Activated CD4-positive, alpha-beta memory T cell treated with anti-CD3 and anti-CD28 coated beads, Interleukin-2, amount 10 ng/mL, durations not matched to agents 7 days and 5 days (primary cell): Measurements from ENCODE around the gene CFAP46. TPM values are rescaled to one million over a fixed set of nuclear protein-coding genes. Genes with fewer than 3 reads are reported as not detected.

ENCODE experiments used
- CTCF ChIA-PET: fragments of 350-600 bp; sonication (Branson Sonifier 250); formaldehyde crosslinking; loops from one replicate; lab custom pipeline; 2021; ENCODE audit warnings: antibody characterized with exemption, inconsistent platforms; lab: Charles Lee
- POLR2A ChIA-PET: fragments of 350-600 bp; sonication (Branson Sonifier 250); formaldehyde crosslinking; loops from one replicate; lab custom pipeline; 2021; ENCODE audit warnings: antibody characterized with exemption; lab: Charles Lee
- DNase-seq: peaks from one replicate; pipeline ENCODE4 v3.0.0-alpha.2; 2020
- H3K27ac Mint-ChIP-seq: one replicate; pipeline ENCODE4 v1.8.0; 2021; ENCODE audit warnings: mild to moderate bottlenecking, mixed read lengths
- H3K27me3 Mint-ChIP-seq: one replicate; pipeline ENCODE4 v1.8.0; 2021; ENCODE audit warnings: mixed read lengths
- H3K36me3 Mint-ChIP-seq: one replicate; pipeline ENCODE4 v1.8.0; 2021; ENCODE audit warnings: low read depth, mixed read lengths
- H3K4me1 Mint-ChIP-seq: one replicate; pipeline ENCODE4 v1.8.0; 2021; ENCODE audit warnings: mixed read lengths
- H3K4me3 Mint-ChIP-seq: one replicate; pipeline ENCODE4 v1.8.0; 2021; ENCODE audit warnings: mild to moderate bottlenecking, mixed read lengths
- H3K9me3 Mint-ChIP-seq: one replicate; pipeline ENCODE4 v1.8.0; 2021; ENCODE audit warnings: mixed read lengths
- total RNA-seq, 2 experiments: library from RNA; stranded (reverse); gene quantifications; one replicate each; pipeline ENCODE4 v1.2.3, GENCODE V29; 2021

The CFAP46 gene
- total RNA-seq, 2 experiments from 2014 or later, result not detected

DNA sequence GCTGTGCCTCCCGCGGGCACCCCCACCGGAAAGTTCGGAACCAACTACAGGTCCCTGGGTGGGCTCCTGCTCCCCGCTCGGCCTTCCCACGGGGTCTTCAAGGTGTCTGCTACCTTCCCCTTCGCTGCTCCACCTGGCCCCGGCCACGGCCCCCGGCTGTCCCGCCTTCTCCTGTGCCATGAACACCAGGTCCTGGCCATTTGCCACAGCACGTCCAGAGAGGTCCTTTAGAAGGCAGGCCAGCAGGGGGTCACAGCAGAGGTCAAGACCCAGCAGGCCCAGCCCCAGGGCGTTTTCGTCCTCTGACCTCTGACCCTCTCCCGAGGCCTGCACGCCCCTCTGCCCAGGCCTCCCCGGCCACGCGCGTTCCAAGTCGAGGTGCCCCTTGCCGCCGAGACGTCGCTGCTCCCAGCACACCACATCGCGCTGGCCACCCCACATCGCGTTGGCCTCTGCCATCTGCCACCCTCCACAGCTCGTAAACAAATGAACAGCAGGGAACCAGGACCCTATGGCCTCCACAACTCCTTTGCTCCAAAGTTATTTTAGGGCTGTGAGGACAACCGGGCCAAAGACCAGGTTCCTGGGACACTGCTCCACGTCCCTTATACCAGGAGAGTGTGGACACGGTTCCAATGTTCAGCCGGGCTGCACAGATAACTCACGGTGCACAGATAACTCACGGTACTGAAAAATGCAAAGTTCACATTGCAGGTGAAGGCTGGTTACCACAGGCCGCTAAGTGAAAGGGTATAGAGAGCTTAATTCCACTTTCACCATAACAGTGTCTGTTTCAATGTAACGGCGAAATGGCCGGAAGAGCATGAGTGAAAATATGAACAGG lies 74.3 kb downstream of the CFAP46 start:
- H3K4me1 Mint-ChIP-seq, result no peaks in the 10 kb centered on the region
- peaks cover 2% of the 10 kb centered on the region for H3K27me3 Mint-ChIP-seq
- no peak overlapping the region for H3K4me3 Mint-ChIP-seq
- H3K9me3 Mint-ChIP-seq, result no peaks in the 10 kb centered on the region
- no peak overlapping the region for H3K27ac Mint-ChIP-seq
- CTCF ChIA-PET, result no interaction called here
- H3K36me3 Mint-ChIP-seq, result no peaks in the 10 kb centered on the region
- POLR2A ChIA-PET, result no interaction called here
- DNase-seq, result no peak

DNA sequence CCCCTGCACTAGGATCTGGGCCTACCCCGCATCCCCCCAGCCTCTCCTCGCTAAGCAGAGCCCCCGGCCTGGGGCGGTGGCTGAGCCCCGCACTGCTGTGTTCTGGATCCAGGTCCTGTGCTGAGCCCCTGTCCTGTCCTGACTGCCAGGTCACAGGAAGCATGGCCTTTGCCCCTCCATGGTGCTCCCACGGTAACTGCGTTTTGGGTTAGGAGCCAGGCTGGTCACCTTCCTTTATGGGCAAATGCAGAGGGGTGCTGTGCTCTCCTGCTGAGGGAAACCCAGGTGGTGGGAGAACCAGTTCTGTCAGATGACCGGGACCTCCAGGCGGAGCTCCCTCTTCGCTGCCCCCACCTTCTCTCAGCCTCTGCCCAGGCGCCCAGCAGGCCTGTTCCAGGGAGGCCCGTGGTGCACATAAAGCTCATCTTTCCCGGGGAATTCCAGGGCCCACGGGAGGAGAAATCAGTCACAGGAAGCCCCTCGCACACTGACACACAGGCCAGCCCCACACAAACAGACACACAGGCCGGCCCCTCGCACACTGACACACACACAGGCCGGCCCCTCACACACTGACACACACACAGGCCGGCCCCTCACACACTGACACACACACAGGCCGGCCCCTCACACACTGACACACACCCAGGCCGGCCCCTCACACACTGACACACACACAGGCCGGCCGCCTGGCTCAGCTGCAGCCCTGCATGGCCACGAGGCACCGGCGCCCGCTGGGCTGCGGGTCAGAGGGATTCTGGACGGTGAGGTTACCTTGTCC lies 75.6 kb downstream of the CFAP46 start:
- ChIA-PET CTCF (no interaction called here), POLR2A (no interaction called here)
- H3K4me3 Mint-ChIP-seq, result no peak overlapping the region
- no peak overlapping the region for H3K27ac Mint-ChIP-seq
- H3K27me3 Mint-ChIP-seq, result no peaks in the 10 kb centered on the region
- no peaks in the 10 kb centered on the region for H3K4me1 Mint-ChIP-seq
- no peak for DNase-seq
- no peaks in the 10 kb centered on the region for H3K36me3 Mint-ChIP-seq
- H3K9me3 Mint-ChIP-seq, result no peaks in the 10 kb centered on the region

DNA sequence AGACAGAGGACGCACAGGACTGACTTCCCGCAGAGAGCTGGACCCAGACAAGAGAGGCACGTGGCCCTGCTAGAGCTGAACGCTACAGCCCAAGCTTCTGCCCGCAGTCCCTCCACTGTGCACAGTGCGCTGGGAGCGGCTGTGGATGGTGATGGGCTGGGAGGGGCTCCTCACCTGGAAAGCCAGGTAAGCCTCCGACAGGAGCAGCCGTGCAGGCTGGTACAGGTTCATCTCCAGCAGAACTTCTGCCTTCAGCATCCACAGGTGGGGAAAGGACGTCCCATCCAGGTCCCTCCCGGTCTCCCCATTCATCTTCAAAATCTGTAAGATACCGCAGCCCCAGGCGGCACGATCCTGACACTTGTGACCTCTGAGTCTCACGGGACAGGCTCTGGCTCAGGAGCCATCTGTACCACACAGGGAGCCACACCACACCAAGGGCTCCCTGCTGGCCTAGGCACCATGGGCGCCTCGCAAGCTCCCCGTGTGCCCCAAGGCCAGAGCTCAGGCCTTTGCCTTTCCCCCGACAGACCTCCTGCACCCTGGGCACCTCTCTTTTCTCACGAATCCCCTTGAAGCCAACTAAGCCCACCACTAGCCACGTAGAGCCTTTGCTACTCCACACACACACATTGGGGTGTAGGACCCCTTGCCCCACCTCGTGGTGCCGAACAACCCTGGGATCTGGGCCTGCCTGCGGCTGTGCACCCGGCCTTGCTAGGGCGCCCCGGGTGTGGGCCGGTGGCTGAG lies 76.3 kb downstream of the CFAP46 start:
- Mint-ChIP-seq H3K36me3 (no peaks in the 10 kb centered on the region), H3K4me1 (no peaks in the 10 kb centered on the region), H3K4me3 (no peak overlapping the region), H3K27me3 (no peaks in the 10 kb centered on the region), H3K27ac (no peak overlapping the region), H3K9me3 (no peaks in the 10 kb centered on the region)
- no peak for DNase-seq
- ChIA-PET POLR2A (no interaction called here), CTCF (no interaction called here)

DNA sequence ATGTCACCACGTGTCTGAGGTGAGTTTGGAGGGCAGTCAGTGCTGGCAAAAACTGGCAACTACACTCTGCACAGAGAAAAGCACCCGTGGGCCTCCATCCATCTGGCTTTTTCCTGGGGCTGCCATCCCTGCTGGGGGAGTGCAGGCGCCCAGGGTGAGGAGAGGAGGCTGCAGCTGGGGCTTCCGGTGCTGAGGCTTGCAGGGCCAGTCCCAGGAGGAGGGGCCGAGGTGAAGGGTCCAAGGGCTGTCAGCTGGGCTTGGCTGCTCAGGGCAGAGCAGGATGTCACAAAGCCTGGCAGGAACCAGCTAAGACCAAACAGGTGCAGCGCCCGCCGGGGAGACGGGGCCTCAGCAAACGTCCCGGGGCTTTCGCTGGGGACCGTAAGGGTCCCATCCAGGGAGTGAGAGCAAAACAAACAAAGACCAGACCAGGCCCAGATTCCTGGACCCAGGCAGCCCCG lies 77.2 kb downstream of the CFAP46 start:
- Mint-ChIP-seq H3K27me3 (no peaks in the 10 kb centered on the region), H3K9me3 (no peaks in the 10 kb centered on the region), H3K4me3 (no peak overlapping the region), H3K27ac (no peak overlapping the region), H3K4me1 (no peaks in the 10 kb centered on the region), H3K36me3 (no peaks in the 10 kb centered on the region)
- ChIA-PET CTCF (no interaction called here), POLR2A (no interaction called here)
- no peak for DNase-seq

DNA sequence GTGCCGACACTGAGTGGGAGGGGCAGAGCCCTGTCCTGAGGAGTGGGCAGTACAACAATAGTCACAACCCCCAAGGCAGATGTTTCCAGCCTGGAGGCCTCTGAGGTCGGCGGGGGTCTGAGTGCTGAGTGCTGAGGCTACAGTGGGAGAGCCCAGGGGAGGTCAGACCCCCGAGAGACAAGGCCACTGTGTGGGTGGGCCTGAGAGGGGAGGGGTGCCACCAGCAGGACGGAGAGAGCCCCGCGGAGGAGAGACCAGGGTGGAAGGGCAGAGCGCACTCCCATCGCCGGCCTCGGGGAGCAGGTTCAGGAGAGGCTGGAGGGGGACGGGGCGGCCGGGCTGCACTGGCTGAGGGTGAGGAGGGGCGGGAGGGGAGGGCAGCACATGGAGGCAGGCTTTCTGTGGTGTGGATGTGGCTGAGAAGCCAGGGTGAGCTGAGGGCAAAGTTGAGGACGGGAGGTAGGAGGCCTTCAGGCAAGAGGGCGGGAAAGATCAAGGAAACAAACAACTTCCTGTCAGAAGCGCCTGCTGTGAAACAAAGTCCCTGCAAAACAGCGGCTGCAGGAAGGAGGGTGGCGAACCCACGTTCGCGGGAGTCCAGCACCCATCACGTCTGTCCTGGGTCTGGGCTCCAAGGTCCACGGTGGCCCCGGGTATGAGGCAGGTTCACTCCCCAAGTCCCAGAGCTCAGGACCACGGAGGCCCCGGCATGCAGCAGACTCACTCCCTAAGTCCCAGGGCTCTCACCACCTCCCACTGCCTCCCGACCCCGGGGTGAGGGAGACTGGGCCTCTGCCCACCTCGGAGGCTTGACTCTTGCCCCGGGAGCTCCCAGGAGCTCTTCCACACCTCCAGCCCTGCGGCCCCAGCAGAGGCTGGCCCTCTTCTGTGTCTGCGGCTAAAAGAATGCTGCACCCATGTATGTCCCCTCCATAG lies 79.6 kb downstream of the CFAP46 start:
- no peak for DNase-seq
- Mint-ChIP-seq H3K27ac (no peak overlapping the region), H3K27me3 (no peaks in the 10 kb centered on the region), H3K36me3 (no peaks in the 10 kb centered on the region), H3K4me1 (no peaks in the 10 kb centered on the region), H3K4me3 (no peak overlapping the region), H3K9me3 (no peaks in the 10 kb centered on the region)
- ChIA-PET CTCF (no interaction called here), POLR2A (no interaction called here)

DNA sequence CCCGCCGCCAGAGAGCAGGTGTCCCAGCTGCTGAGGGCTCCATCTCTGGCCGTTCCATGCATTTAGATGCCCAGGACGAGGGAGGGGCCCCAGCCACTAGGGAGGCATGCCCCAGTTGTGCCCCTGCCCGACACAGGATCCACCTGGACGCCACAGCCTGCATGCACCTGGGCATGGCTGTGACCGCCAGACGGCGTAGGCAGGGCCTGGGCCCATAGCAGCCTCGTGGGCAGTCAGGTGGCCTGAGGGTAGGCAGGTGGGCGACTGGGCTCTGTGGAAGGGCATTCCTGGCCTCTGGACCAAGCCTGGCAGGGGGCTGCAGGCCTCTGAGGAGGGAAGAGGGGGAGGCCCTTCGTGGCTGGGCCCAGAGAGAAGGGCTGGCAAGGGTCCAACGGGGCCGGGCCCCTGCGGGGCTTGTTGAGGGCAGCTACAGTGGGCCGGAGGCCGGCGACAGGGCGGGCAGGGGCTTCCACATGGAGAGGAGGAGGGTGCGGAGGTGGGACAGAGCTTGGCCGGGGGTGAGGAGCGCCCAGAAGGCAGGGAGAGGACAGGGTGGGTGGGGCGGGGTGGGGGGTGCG lies 80.4 kb downstream of the CFAP46 start:
- POLR2A ChIA-PET, result no interaction called here
- H3K27ac Mint-ChIP-seq, result no peak overlapping the region
- no peak overlapping the region for H3K4me3 Mint-ChIP-seq
- DNase-seq, result no peak
- no peaks in the 10 kb centered on the region for H3K4me1 Mint-ChIP-seq
- H3K36me3 Mint-ChIP-seq, result no peaks in the 10 kb centered on the region
- no peaks in the 10 kb centered on the region for H3K9me3 Mint-ChIP-seq
- CTCF ChIA-PET, result no interaction called here
- H3K27me3 Mint-ChIP-seq, result no peaks in the 10 kb centered on the region

DNA sequence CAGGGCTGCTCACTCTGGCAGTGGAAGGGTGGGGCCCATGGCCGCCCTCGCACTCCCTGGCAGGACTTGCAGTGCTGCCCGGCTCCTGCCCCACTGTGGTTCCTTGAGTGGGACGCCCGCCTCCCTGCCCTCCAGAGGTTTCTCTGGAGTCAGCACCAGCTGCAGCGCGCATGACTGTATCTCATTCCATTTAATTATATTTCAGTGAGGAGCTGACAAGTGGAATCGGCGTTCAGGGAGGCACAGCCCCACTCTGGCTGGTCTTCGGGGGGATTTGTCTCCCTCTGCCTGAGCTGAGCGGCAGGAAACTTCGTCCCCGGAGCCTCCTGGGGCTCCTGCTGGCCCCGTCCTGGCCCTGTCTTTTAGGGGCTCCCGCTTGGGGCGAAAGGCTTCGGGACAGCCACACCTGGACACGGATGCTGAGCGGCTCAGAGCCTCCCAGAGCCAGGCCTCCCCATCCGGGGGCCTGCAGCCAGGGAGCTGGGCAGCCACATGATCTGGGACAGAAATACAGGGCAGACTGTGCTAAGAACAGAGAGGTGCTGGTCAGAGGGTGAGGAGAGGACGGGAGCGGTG lies 81.2 kb downstream of the CFAP46 start:
- Mint-ChIP-seq H3K4me1 (no peaks in the 10 kb centered on the region), H3K36me3 (no peaks in the 10 kb centered on the region), H3K9me3 (no peaks in the 10 kb centered on the region), H3K27me3 (peaks cover 4% of the 10 kb centered on the region), H3K27ac (no peak overlapping the region), H3K4me3 (no peak overlapping the region)
- DNase-seq, result no peak
- ChIA-PET CTCF (no interaction called here), POLR2A (no interaction called here)

DNA sequence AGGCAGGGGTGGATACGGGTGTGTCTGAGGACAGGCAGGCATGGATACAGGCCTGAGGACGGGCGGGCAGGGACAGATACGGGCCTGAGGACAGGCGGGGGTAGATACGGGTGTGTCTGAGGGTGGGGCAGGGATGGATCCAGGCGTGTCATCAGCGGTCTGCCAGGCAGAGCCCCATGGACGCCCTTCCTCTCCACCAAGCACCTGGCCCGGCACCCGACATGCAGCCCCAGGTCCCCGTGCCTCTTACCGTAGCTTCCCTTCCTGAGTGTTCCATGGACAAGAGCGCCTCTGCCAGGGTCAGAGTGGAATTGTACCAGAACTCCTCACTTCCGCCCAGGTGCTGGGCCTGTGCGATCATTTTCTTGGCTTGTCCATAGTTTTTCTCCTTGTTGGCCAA lies 81.8 kb downstream of the CFAP46 start:
- Mint-ChIP-seq H3K9me3 (no peaks in the 10 kb centered on the region), H3K36me3 (no peaks in the 10 kb centered on the region), H3K4me1 (no peaks in the 10 kb centered on the region), H3K27me3 (peaks cover 7% of the 10 kb centered on the region), H3K27ac (no peak overlapping the region), H3K4me3 (no peak overlapping the region)
- POLR2A ChIA-PET, result no interaction called here
- DNase-seq, result no peak
- CTCF ChIA-PET, result no interaction called here

DNA sequence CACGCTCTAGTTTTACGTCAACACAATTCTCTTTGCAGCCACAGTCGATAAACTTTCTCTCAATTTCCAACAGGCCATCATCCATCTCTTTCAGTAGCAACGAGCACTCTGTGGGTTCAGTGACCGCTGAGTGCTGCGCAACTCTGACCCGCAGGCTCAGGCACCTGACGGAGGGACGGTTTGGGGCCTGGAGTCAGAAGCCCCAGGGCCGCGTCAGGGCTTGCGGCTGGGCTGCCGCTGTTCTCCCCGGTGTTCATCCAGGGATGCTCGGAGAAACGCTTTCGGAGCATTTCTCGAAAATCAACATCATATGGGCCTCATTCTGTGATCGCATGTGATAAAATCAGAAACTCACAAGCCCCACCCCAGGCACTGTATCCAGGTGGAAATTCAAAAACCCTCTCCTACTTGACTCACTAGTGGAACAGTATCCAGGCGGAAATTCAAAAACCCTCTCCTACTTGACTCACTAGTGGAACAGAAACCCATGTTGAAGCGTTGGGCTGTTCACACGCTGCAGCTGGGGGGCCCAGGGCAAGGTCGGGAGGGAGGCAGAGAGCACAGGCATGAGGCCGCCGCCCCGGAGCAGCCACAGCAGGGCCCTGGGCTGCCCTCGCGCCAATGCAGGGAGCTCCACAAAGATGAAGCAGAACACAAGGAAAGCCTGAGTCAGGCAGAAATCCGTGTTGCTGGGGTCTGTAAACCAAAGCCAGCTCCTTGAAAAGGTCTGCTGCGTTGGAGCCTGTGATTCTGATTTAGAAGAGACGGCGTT lies 83.1 kb downstream of the CFAP46 start:
- CTCF ChIA-PET, result no interaction called here
- POLR2A ChIA-PET, result no interaction called here
- H3K27me3 Mint-ChIP-seq, result peaks cover 7% of the 10 kb centered on the region
- no peaks in the 10 kb centered on the region for H3K4me1 Mint-ChIP-seq
- no peaks in the 10 kb centered on the region for H3K36me3 Mint-ChIP-seq
- no peak for DNase-seq
- H3K9me3 Mint-ChIP-seq, result no peaks in the 10 kb centered on the region
- H3K4me3 Mint-ChIP-seq, result no peak overlapping the region
- no peak overlapping the region for H3K27ac Mint-ChIP-seq

DNA sequence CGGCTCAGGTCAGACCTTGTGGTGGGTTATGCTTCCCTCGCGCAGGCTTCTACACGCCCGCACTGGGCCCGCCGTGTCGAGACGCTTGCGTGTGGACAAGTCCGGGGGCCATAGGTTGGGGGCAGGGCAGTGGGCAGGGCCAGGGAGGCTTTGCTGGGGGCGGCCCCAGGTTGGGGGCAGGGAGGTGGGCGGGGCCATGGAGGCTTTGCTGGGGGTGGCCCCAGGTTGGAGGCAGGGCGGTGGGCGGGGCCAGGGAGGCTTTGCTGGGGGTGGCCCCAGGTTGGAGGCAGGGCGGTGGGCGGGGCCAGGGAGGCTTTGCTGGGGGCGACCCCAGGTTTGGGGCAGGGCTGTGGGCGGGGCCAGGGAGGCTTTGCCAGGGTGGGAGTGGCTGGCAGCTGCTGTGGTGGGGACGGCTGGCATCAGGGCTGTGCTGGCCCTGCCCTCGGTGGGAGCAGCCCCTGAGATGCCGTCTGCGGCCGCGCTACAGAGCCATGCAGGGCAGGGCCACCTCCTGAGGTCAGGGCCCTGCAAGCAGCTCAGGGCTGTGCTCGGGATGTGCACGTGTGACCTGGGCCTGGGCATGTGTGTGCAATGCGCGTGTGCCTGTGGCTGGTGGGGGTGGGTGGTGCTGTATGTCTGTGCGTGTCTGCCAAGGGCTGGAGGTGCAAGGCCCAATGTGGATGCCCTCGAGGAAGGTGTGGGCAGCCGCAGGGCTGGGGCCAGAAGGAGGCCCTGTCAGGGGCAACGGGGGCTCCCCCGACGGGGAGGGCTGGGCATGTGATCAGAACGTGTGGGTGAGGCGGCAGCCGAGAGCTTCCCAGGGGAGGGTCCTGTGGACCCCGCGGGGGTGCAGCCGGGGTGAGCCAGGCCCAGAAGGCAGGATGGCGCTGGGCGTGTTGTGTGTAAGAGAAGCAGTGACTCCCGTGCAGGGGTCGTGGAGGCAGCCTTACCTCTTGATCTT lies 84.0 kb downstream of the CFAP46 start:
- H3K4me1 Mint-ChIP-seq, result no peaks in the 10 kb centered on the region
- ChIA-PET POLR2A (no interaction called here), CTCF (no interaction called here)
- H3K27ac Mint-ChIP-seq, result no peak overlapping the region
- no peak overlapping the region for H3K4me3 Mint-ChIP-seq
- no peak for DNase-seq
- H3K9me3 Mint-ChIP-seq, result no peaks in the 10 kb centered on the region
- H3K27me3 Mint-ChIP-seq, result peaks cover 7% of the 10 kb centered on the region
- H3K36me3 Mint-ChIP-seq, result no peaks in the 10 kb centered on the region
